ENCODE measurements around the gene FNDC11.
A peak's percentile ranks its signal among the peaks of the same experiment; 100 is the strongest.
"Not testable (repeated sequence)": the region's sequence is repeated elsewhere in the genome, so short reads cannot be mapped to it uniquely, and the experiment has no call there.

The FNDC11 gene

DNA sequence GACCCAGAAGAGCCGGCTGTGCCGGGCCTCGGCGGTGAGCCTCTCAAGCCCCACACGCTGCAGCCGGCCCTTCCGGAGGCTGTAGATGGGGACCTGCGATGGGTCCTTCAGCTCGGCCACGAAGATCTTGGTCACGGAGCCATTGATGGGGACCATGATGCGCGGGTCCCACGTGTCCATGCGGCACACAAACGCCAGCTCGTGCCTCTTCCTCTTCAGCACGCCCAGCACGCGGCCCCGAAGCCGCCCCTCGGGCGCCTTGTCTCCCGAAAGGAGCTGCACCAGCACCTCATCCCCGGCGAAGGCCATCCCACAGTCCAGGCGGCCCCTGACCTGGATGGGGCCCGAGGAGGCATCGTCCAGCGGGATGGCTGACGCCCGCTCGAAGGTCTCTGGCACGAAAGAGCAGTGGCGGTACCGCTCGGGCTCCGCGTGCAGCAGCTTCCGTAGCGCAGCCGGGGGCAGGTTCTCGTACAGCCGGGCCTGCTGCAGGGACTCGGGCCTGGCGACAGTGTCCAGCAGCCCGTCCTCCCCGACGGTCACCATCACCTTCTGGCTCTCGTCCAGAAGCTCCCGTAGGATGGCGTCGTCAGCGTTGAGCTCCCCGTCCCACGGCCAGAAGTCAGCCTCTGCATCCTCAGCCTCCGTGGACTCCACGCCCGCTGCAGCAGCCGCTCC, 11.2 kb downstream of the FNDC11 start:
- DNase-seq (ENCODE audit: extremely low read depth in 1 of 2, low read depth in 1 of 2), result no peak

DNA sequence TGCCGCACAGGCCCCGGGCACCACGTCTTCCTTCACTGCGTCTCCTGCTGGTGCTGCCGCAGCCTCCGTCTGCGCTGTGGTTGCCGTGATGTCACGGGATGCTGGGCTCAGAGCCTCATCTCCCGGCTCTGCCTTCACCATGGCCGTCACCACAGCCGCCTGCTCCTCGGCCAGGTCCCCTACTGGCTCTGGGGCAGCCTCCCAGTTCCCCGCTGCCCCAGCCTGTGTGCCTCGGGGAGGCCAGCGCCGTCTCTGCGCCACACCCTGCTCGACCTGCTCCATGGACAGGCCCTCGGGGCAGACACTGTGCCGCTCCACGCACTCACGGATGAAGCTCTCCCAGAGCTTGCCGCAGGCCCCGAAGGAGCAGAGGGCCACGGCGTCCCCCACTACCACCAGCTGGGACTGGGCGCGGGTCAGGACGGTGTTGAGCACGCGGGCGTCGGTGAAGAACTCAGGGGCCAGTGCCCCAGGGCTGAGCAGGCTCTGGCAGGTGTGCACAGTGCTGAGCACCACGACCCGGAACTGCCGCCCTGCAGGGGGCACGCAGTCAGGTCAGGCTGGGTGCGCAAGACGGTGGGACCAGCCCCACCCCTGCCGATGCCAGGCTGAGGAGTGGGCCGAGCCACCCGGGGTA, 11.9 kb downstream of the FNDC11 start:
- DNase-seq (ENCODE audit: extremely low read depth in 1 of 2, low read depth in 1 of 2), result no peak

DNA sequence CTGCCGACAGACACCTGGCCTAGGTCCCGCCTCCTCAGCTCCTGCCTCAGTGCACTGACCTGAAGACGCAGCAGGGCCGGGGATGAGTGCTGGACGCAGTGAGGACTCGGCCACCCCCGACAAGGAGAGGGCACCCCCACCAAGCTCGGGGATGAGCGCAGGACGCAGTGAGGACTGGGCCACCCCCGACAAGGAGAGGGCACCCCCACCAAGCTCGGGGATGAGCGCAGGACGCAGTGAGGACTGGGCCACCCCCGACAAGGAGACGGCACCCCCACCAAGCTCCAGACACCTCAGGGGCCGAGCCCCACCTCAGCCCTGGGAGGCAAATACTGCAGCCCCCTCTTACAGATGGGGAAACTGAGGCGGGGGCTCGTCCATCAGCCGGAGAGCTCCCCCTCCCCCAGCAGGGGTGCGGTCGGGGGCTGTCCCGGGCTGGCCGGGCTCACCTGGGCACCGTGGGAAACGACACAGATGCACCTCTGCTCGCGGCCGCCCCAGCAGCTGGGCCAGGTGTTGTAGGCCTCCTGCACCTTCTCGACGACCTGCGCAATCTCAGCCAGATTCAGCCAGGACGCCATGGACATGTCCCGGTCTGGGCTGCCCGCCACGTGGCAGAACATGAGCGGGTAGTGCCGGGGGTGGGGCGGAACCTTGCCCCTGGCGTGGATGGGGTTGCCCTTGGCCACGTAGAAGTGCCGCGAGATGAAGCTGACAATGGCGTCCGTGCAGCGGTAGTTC, 12.6 kb downstream of the FNDC11 start:
- no peak for DNase-seq (ENCODE audit: extremely low read depth in 1 of 2, low read depth in 1 of 2)

DNA sequence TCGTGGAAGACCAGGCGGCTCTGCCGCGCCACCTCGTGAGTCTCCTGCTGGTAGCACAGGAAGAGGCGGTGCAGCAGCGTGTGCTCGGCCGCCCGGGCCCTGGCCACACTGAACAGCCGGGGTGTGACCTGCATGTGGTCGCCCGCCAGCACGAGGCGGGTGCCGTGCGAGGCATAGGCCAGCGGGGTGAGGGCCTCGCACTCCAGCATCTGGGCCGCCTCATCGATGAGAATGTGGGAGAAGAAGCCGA, 13.1 kb downstream of the FNDC11 start:
- DNase-seq (ENCODE audit: extremely low read depth in 1 of 2, low read depth in 1 of 2), result no peak

DNA sequence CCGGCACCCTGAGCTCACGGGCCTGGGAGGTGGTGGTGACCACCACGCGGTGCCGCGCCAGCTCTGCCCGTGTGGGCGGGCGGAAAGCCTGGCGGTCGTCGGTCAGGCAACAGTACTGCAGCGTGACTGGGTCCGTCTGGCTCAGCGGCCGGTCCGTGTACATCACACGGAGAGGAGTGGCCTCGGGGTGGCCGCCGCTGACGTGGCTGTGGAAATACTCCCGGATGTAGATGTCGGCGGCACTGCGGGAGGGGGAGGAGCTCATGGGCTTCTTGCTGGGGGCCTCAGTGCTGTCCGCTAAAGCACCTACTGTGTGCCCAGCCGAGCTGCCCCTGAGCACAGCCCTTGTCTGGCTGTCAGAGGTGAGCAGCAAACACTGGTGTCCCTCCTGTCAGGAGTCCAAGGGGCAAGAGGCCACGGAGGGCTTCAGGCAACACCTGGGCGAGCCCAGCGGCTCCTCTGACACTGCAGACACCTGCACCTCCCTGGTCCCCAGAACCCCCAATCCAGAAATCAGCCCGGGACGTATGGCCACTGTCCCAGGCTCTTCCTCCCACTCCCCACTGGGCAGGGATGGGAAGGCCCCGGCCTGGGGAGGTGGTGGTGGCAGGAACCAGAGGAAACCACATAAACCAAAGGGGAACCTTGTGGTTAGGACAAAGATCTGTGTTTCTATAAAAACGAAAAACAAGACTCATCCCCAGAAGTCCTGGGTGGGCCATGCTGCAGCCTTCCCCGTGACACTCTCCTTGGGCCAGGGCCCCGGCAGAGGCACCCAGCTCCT, 13.6 kb downstream of the FNDC11 start:
- peak in 1 of 2 donors; percentile 54 for DNase-seq (ENCODE audit: extremely low read depth in 1 of 2, low read depth in 1 of 2)

DNA sequence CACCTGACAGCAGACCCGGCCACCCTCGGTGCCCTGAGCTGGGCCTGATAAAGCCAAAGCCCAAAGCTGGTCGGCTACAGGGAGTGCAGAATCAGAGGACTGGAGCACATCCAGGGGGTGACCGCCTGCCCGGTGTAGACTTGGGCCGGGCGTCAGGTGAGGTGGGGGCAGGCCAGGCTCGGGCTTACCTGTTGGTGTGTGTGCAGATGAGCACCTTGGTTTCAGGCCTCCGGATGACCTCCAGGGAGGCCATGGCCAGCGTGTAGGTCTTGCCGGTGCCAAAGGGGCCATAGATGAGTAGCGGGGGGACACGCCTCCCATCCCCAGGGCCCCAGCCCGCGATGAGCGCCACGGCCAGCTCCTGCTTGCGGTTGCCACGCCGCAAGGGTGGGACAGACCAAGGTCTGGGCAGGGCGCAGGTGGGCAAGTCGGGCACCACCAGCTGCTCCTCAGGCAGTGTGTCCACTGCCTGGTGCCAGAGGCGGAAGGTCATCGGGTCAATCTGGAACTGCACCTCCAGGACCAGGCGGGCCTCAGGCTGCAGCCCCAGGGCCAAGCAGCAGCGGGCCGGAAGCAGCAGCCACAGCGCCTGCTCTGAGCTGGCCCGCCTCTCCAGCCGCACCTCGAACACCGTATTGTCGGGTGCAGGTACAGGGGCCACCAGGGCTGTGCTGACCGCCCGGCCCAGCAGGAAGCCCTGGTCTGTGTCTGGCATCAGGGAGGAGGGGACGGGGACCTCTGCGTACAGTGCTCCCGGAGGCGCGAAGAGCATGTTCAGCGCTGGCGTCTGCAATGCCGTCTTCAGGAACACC, 14.4 kb downstream of the FNDC11 start:
- DNase-seq (ENCODE audit: extremely low read depth in 1 of 2, low read depth in 1 of 2), result no peak

DNA sequence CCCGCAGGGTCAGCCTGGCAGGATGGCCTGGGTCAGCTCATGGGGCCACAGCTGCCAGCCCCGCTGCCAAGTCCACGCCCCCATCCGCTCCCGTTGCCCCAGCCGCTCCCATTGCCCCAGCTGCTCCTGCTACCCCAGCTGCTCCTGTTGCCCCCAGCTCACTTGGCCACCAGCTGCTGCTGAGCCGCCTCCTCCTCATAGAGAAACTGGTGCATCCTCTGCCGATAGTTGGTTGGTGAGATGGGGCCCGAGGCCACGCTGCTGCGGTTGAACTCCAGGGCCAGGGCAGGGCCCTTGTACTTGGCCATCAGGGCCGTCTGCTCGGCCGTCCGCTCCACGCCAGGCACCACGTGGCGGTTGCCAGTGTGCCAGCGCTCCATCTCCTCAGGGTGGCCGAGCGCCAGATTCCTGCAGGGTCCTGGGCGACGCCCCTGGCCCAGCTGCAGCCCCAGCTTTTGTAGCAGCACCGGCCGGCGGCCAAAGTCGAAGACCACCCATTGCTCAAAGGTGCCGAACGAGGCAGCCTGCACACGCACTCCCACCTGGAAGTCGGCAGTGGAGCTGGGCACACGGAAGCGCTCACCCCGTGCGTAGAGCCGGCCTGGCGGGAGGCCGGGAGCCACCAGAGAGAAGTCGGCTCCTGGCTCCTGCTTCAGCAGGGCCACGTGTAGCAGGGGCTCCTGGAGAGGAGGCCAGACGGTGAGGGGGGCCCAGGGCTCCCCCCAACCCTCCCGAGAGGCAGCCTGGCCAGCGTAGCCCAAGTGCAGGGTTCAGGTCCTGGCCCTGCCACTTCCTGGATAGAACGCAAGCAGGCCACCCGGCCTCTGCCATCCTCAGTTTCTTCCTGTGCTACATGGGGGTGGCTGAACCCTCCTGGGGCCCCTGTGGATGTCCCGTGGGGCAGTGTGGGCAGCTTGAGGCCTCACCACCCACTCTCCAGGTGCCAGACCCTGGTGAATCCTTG, 15.3 kb downstream of the FNDC11 start:
- no peak for DNase-seq (ENCODE audit: extremely low read depth in 1 of 2, low read depth in 1 of 2)

DNA sequence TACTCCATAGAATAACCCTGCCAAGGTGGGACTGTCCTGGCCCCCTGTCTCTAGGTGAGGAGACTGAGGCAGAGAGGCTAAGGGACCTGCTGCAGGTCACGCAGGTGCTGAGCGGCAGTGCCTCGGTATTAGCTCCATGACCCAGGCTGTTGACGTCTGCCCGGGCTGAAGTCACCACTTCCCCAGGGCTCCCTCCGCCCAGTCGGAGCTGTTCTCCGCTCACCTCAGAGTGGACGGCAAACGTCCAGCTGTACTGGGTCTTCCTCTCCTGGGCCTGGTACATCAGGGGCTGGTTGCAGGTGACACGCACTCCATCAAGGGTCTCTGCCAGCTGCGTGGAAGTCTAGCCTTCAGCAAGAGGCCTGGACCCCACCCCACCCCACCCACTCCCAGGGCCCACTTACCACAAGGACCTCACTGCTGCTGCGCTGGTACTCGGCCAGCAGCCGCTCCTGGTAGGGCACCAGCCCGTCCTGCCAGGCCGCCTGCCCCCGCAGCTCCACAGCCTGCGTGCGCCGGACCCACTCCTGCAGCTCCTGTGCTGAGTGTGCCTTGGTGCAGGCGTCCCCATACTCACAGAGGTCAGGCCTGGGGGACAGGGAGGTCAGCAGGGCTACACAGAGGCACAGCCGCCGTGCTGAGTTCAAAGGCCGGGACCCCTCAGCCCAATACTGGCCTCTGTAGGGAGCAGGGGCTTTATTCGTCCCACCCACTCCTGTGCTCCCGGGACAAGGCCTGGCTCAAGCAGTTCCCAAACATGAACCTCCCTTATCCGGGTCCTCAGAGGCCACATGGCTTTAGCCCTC, 16.5 kb downstream of the FNDC11 start:
- DNase-seq (ENCODE audit: extremely low read depth in 1 of 2, low read depth in 1 of 2), result no peak

DNA sequence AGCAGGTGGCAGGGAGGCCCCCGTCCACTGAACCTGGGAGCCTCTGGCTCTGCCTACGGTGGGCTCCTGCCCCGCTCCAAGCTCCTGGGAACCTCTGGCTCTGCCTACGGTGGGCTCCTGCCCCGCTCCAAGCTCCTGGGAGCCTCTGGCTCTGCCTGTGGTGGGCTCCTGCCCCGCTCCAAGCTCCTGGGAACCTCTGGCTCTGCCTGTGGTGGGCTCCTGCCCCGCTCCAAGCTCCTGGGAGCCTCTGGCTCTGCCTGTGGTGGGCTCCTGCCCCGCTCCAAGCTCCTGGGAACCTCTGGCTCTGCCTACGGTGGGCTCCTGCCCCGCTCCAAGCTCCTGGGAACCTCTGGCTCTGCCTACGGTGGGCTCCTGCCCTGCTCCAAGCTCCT, 17.1 kb downstream of the FNDC11 start:
- DNase-seq (ENCODE audit: extremely low read depth in 1 of 2, low read depth in 1 of 2), result not testable (repeated sequence)

DNA sequence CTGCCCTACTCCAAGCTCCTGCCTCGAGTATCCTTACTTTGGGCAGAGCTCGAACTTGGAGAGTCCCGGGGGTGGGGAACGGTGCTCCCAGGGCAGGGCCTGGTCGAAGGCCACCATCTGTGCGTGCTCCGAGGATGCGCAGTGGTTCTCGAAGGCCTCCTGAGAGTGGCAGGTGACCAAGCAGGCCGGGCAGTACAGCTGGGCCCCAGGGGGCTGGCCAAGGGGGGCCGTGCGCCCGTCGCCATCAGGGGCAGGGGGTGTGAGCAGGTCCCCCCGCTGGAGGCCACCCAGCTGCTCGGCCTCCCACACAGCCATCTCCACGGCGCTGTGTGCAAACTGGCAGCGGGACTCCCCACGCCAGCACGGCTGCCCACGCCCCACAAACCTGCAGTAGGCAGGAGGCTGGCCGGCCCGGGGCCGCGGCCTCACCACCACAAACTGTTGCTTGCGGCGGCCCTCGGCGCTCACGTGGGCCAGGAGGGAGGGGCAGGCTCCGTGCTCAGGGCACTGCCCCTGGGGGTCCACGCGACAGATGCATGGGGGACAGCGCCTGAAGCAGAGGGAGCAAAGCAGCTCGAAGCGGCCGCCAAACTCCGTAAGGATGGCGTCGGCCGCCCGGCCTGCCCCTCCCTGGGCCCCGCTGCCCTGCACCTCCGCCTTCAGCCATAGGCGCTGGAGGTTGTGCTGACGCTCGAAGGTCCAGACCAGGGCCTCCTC, 18.3 kb downstream of the FNDC11 start:
- DNase-seq (ENCODE audit: extremely low read depth in 1 of 2, low read depth in 1 of 2), result no peak

DNA sequence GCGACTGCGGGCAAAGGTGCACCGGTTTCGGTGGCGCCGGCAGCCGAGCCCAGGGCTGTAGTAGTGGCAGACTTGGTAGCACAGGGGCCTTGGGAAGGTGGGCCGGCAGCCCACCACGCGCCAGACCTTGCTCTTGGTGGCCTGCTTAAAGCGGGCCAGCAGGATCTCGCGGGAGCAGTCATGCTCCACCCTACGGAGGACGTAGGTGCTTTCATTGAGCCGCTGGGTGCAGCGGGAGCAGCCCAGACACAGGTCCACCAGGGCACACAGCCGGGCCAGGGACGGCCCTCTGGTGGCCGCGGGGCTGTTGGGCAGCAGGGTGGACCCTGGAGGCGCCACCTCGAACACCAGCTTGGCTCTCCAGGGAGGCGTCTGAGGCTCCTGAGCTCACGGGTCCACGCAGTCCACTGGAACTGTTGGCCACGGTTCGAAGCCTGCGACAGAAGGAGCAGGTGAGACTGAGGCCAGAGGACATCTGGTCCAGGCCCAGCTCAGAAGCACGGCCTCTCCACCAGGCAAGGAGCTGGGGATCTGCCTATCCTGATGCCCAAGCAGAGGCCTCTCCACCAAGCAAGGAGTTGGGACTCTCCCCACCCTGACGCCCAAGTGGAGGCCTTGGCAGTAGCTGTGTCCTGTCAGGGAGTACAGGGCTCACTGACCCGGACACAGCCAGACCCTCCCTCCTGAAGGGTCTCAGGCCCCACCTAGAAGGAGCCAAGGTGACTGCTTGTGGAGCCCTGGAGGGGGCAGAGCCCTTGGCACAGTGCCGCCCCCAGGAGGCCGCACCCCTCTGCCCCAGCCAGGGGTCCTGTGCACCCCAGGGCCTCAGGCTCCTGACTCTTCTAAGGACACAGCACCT, 19.1 kb downstream of the FNDC11 start:
- DNase-seq (ENCODE audit: extremely low read depth in 1 of 2, low read depth in 1 of 2), result no peak

DNA sequence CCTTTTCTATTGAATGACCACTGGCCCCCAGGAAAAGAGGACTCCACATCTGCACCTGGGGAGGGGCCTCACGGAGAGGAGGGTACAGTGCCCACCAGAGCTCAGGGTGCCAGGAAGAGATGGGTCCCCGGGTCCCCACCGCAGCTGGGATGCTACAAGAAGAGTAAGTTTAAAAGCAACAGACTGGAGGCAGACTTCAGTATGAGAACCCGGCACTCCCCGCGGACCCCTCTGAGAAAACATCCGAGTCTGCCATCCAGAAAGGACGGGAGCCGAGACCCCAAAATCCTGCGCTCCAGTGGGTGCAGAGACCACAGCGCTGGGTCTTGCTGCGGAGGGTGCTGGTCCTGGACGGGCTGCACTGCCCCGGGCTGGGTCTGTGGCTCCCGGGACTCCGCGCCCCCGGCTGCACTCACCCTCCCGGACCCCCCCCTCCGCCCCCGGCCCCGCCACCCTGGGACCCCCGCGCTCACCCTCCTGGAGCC, 19.7 kb downstream of the FNDC11 start:
- no peak for DNase-seq (ENCODE audit: extremely low read depth in 1 of 2, low read depth in 1 of 2)

DNA sequence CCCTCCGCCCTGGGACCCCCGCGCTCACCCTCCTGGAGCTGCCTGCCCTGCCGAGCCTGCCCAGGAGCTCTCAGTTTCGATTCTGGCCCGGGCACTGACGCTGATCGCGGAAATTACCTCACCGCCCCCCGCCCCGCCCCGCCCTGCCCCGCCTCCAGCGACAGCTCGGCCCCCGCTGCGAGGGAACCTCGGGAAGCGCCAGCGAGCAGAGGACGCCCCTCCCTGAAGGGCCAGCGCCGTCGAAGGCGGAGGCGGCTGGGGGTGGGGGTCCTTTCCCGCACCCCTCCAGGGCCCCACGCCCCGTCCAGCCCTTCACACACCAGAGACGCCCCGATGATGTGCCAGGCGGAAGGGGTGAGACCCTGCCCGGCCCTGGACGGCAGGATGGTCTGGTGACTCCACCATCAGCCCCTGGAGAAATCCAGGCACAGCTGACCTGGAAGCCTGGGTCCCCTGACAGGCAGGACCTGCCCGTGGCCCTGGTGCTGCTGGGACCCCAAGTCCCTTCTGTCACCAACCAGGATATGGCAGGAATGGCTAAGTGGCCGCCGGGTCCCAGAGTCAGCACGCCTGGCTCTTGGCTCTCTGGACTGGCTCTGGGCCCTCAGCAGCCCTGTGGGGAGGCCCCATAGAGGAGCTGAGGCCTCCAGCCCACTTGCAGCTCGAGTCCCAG, 20.3 kb downstream of the FNDC11 start, which contains the start of gene HELZ2:
TSS of gene HELZ2 (minus strand) at position 84 of the 673 bp plus-strand sequence. CDS start 1,854 bp downstream, outside the sequence.
- DNase-seq (ENCODE audit: extremely low read depth in 1 of 2, low read depth in 1 of 2), result peak in 1 of 2 donors; percentile 26

DNA sequence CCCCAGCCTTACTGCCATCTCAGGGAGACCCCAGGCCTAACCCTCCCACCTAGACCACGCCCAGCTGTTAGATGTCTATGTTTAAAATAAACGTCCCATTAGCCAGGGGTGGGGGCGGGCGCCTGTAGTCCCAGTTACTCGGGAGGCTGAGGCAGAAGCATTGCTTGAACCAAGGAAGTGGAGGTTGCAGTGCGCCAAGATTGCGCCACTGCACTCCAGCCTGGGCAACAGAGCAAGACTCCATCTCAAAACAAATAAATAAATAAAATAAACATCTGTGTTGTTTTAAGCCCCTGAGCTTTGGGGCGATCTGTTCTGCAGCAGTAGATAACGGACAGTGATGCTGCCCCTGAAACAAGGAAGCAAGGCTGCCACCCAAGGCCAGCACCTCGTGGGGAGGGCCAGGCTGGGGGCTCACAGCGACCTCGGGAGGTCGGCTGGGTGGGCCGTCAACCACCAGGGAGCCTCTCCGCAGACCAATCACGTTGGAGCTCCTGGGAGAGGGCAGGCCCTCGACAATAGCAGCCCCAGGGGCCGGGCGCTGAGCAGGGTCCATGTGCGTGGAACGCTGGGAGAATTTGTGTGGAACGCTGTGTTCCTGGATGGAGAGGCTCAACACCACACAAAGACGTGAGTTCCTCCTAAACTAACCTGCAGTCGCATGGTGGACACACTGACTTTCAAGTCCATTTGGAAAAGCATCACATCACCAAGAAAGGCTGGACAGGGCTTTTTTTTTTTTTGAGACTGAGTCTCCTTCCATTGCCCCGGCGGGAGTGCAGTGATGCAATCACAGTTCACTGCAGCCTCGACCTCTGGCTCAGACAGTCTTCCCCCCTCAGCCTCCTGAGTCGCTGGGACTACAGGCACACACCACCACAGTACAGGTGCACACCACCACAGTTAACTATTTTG, 21.1 kb downstream of the FNDC11 start:
- DNase-seq (ENCODE audit: extremely low read depth in 1 of 2, low read depth in 1 of 2), result no peak

DNA sequence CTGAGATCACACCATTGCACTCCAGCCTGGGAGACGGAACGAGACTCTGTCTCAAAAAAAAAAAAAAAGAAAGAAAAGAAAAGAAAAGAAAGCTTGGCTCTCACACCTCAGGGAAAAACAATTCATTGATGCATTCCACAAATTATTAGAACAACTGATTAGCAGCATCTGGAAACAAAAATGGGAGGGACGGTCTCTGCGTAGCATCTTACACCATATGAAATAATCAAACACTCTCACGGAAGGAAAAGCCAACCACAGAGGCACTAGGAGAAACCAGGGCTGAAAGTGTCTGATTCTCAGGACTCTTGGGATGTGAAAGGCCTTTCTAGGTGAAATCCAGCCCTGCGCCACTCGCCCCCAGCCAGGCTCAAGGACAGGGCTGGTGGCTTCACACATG, 22.4 kb downstream of the FNDC11 start:
- no peak for DNase-seq (ENCODE audit: extremely low read depth in 1 of 2, low read depth in 1 of 2)

Data from stimulated activated CD8-positive, alpha-beta memory T cell treated with anti-CD3 and anti-CD28 coated beads, Interleukin-7, amount 100 ng/mL, for 48 hours (primary cell).